GM21717 (cell line): ENCODE measurements around the gene PTPRD.

Experiments
- ATAC-seq: cut with Tn5 transposase; IDR thresholded peaks from one replicate; pipeline ENCODE4 v1.9.1; 2021; ENCODE audit warnings: mild to moderate bottlenecking, moderate library complexity; ENCODE audit not compliant: unreplicated experiment

PTPRD gene

GRCh38 chr9:9917400-9917799 lies 695.4 kb downstream of the PTPRD start:
- ATAC-seq: no peak

GRCh38 chr9:9914174-9914573 lies 698.6 kb downstream of the PTPRD start:
- ATAC-seq: no peak

- no peak for ATAC-seq
These were observed 699.4 kb downstream of the PTPRD start for GRCh38 chr9:9913276-9913832.

- ATAC-seq: no peak
These were observed 700.3 kb downstream of the PTPRD start for GRCh38 chr9:9912459-9912858.

GRCh38 chr9:9905736-9906135 lies 707.1 kb downstream of the PTPRD start:
- no peak for ATAC-seq

- no peak for ATAC-seq
These were observed 708.8 kb downstream of the PTPRD start for GRCh38 chr9:9904041-9904440.

GRCh38 chr9:9901624-9902023 lies 711.2 kb downstream of the PTPRD start:
- no peak for ATAC-seq

- no peak for ATAC-seq
These were observed 719.0 kb downstream of the PTPRD start for GRCh38 chr9:9893837-9894236.

- ATAC-seq: peak; percentile 55
These were observed 720.6 kb downstream of the PTPRD start for GRCh38 chr9:9892217-9892616.

GRCh38 chr9:9881692-9882091 lies 731.1 kb downstream of the PTPRD start:
- ATAC-seq: no peak

GRCh38 chr9:9874270-9874669 lies 738.5 kb downstream of the PTPRD start:
- no peak for ATAC-seq

GRCh38 chr9:9862235-9862810 lies 750.5 kb downstream of the PTPRD start:
- no peak for ATAC-seq

- no peak for ATAC-seq
These were observed 757.4 kb downstream of the PTPRD start for GRCh38 chr9:9855177-9856078.

GRCh38 chr9:9847750-9848149 lies 765.1 kb downstream of the PTPRD start:
- ATAC-seq: no peak

GRCh38 chr9:9846557-9846956 lies 766.2 kb downstream of the PTPRD start:
- ATAC-seq: peak; percentile 95

- ATAC-seq: no peak
These were observed 792.4 kb downstream of the PTPRD start for GRCh38 chr9:9820436-9820835.

GRCh38 chr9:9819886-9820285 lies 792.9 kb downstream of the PTPRD start:
- ATAC-seq: no peak

- ATAC-seq: no peak
These were observed 795.6 kb downstream of the PTPRD start for GRCh38 chr9:9817176-9817575.

GRCh38 chr9:9804109-9804508 lies 808.7 kb downstream of the PTPRD start:
- no peak for ATAC-seq

GRCh38 chr9:9799287-9799686 lies 813.5 kb downstream of the PTPRD start:
- ATAC-seq: peak; percentile 55

- no peak for ATAC-seq
These were observed 820.5 kb downstream of the PTPRD start for GRCh38 chr9:9792144-9792857.
